RWPE1 (cell line): ENCODE data around the gene PADI6.

Experiments used
- CTCF ChIA-PET: fragments of 350-600 bp; sonication (Branson Sonifier 250); formaldehyde crosslinking; extraction: SDS; loops from one replicate; lab custom pipeline; 2021; lab: Yijun Ruan, JAX
- POLR2A ChIA-PET: fragments of 400-600 bp; formaldehyde crosslinking; extraction: SDS; loops from one replicate; lab custom pipeline; 2020; ENCODE audit warnings: antibody characterized with exemption; ENCODE audit not compliant: low non-redundant PET; lab: Yijun Ruan, JAX
- DNase-seq: peaks from one replicate; pipeline ENCODE4 v3.0.0; 2012; ENCODE audit warnings: low spot score
- H3K27ac ChIP-seq: fragments of 450-650 bp; 2 replicates; pipeline ENCODE4 v1.5.1; 2017
- CTCF ChIP-seq: fragments of 450-650 bp; conservative IDR thresholded peaks from 2 replicates; pipeline ENCODE4 v1.5.1; 2017; ENCODE audit warnings: low read depth, mild to moderate bottlenecking

Gene PADI6

GRCh38 chr1:17355898-17356297, 16.1 kb upstream of the PADI6 start:
- POLR2A ChIA-PET = no interaction called here
- CTCF ChIA-PET = no interaction called here
- no peak overlapping the region for H3K27ac ChIP-seq
- no peak for DNase-seq
- TF ChIP-seq CTCF = no peak

- ChIA-PET CTCF (interaction anchor here (0.5 to 1.2 kb wide), 2 partner anchors 49 to 548 kb away, joined by 3 read pairs; no protein-coding TSS in a partner anchor), POLR2A (no interaction called here)
- no peak for DNase-seq
- TF ChIP-seq CTCF = no peak
- H3K27ac ChIP-seq = no peak overlapping the region
Measured at GRCh38 chr1:17356387-17357026, 15.5 kb upstream of the PADI6 start.

GRCh38 chr1:17358557-17358956, 13.4 kb upstream of the PADI6 start:
- no peak for DNase-seq
- H3K27ac ChIP-seq = no peak overlapping the region
- ChIA-PET POLR2A (no interaction called here), CTCF (no interaction called here)
- no peak for TF ChIP-seq CTCF

GRCh38 chr1:17359031-17359430, 13.0 kb upstream of the PADI6 start:
- no peak for TF ChIP-seq CTCF
- DNase-seq = no peak
- CTCF ChIA-PET = interaction anchor here (0.6 kb wide), 1 partner anchor 12 kb away, joined by 3 read pairs; no protein-coding TSS in a partner anchor
- POLR2A ChIA-PET = no interaction called here
- no peak overlapping the region for H3K27ac ChIP-seq

- no peak for TF ChIP-seq CTCF
- no peak for DNase-seq
- no peak overlapping the region for H3K27ac ChIP-seq
- POLR2A ChIA-PET = no interaction called here
- CTCF ChIA-PET = no interaction called here
Measured at GRCh38 chr1:17359808-17360207, 12.2 kb upstream of the PADI6 start.

- CTCF ChIA-PET = interaction anchor here (0.6 kb wide), 1 partner anchor 11 kb away, joined by 3 read pairs; no protein-coding TSS in a partner anchor
- H3K27ac ChIP-seq = no peak overlapping the region
- DNase-seq = no peak
- POLR2A ChIA-PET = no interaction called here
- no peak for TF ChIP-seq CTCF
Measured at GRCh38 chr1:17360272-17360956, 11.6 kb upstream of the PADI6 start.
